ENCODE results near the gene SLC13A3.
A peak's percentile ranks its signal among the peaks of the same experiment; 100 is the strongest.

The SLC13A3 gene

DNA sequence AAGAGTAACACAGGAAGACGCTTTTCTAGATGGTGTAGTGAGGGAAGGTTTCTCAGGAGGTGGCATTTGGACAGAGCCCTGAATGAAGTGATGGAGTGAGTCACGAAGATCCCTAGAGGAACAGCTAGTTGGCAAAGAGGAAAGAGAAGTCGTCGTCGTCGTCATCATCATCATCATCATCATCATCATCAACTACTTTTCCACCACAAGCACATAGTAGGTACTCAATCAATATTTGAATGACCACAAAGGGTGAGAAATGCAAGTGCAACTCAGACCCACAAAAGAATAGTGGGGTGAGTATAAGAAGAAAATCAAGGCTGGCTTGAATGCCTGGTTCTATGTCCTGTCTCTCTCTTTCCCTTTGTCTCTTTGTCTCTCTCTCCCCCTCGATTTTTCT, 72.5 kb downstream of the SLC13A3 start:
- DNase-seq (ENCODE audit: low spot score) = no peak

DNA sequence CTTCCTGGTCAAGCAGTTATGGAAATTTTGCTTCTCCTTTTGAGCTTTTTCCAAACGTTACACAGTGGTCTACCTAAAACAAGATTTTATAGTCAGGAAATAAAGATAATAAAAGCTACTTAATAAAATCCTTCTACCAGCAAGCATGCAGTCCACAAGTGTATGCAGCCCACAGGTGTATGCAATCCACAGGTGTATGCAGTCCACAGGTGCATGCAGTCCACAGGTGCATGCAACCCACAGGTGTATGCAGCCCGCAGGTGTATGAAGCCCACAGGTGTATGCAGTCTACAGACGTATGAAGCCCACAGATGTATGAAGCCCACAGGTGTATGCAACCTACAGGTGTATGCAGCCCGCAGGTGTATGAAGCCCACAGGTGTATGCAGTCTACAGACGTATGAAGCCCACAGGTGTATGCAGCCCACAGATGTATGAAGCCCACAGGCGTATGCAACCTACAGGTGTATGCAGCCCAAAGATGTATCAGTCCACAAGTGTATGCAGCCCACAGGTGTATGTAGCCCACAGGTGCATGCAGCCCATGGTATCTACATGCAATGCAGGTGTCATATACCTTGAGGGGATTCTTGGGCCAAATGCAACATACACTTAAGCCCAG, 74.4 kb downstream of the SLC13A3 start:
- no peak for DNase-seq (ENCODE audit: low spot score)

DNA sequence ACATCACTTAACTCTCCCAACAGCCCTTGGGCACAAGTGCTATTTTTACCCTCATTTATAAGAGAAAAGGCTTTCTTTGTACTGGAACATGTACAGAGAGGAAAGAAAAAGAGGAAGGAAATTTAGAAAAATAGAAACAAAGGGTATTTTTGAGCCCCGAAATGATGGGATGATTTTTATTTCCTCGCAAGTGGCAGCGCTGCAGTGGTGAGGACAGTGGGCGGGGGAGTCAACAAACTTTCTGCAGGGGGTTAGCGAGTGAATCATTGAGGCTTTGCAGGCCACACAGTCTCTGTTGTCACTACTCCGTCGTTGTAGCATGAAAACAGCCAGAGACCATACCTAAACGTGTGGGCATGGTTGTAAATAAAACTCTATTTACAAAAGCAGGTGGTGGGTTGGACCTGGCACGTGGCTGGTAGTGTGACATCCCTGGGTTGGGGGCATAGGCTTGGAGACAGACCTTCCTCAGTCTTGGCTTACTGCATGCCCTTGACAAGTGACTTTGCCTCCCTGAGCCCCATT, 75.3 kb downstream of the SLC13A3 start:
- DNase-seq (ENCODE audit: low spot score) = no peak

GRCh38 chr20:46575394-46575793, 75.9 kb downstream of the SLC13A3 start:
- DNase-seq (ENCODE audit: low spot score) = no peak

DNA sequence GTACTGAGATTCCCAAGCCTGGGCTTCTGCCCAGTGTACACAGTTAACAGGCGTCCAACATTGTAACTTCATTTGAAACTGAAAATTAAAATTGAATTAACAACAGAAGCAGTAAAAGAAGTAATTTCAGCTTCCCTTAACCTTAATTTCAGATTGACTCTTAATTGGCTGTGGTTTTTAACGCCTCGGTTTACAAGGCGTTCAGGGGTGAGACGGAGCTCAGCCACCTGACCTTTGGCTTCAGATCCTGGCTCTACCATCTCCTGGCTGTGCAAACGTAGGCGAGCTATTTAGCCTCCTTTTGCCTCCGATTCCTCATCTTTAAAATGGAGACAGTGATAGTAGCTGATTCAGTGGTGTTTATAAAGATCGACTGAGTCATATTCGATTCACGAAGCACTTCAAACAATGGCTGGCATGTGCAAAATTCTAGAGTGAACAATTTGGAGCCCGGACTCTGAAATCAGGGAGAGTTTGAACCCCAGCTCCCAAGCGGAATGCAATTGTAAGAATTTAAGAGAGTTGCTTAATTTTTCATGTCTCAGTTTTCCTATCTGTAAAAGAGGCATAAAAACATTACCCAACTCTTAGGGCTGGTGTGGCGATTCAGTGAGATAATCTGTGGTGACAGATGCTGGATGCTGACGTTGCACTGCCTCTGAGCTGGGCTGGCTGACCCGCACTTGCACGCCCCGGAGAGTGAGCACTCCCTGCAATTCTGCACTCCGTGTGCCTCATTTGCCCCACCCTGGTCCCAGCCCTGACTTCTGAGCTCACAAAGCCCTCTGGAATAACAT, 77.3 kb downstream of the SLC13A3 start:
- DNase-seq (ENCODE audit: low spot score) = no peak

DNA sequence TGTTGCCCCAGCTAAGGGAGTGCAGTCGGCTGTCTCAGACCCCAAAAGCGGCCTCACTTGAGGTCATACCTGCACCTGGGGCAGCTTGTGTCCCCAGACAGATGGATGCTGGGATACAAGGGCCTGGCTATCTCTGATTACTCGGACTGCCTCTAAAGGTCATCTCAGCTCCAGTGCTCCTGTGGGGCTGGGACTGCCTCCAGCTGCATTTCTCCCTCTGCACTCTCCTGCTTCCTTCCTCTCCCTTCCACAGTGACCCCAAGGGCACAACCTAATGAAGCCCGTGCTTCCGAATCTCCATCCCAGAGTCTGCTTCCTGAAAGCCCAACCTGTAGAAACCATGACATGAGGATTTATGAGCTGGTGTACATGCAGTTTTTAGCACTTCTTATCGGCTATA, 78.0 kb downstream of the SLC13A3 start:
- no peak for DNase-seq (ENCODE audit: low spot score)

GRCh38 chr20:46572790-46573189, 78.5 kb downstream of the SLC13A3 start:
- DNase-seq (ENCODE audit: low spot score) = no peak

GRCh38 chr20:46572153-46572552, 79.1 kb downstream of the SLC13A3 start:
- DNase-seq (ENCODE audit: low spot score) = no peak

GRCh38 chr20:46571418-46571817, 79.8 kb downstream of the SLC13A3 start:
- no peak for DNase-seq (ENCODE audit: low spot score)

DNA sequence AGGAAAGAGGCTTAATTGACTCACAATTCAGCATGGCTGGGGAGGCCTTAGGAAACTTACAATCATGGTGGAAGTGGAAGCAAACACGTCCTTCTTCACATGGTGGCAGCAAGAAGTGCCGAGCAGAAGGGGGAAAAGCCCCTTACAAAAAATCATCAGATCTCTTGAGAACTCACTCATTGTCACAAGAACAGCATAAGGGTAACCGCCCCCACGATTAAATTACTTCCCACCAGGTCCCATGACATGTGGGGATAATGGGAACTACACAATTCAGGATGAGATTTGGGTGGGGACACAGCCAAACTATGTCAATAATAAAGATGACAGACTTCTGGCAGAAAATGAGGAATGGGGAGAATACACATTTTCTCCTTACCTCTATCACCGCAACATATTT, 80.3 kb downstream of the SLC13A3 start:
- DNase-seq (ENCODE audit: low spot score) = no peak

GRCh38 chr20:46569961-46570360, 81.3 kb downstream of the SLC13A3 start:
- DNase-seq (ENCODE audit: low spot score) = no peak

DNA sequence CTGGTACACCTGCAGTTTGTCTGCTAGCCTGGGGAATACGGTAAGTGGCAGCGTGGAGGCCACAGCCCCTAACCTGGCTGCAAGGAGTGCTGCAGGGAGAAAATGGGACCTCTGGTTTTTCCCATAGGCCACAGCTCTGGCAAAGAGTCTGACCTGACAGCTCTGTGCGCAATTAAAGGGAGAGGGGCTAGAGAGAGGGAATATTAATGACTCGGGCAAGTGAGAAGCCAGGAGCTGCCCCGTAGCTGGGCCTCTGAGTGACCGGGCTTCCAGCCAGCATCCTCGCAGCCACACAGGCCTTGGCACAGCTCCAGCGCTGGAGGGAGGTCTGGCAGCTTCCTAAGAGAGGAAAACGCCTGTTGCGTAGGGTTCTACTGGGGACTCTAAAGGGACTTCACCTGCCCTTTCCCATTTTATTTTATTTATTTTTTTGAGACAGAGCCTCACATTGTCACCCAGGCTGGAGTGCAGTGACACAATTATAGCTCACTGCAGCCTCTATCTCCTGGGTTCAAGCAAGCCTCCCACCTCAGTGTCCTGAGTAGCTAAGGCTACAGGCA, 82.6 kb downstream of the SLC13A3 start:
- peak; percentile 53 for DNase-seq (ENCODE audit: low spot score)

- no peak for DNase-seq (ENCODE audit: low spot score)
These were observed 85.1 kb downstream of the SLC13A3 start for GRCh38 chr20:46566125-46566524.

GRCh38 chr20:46564241-46564957, 86.9 kb downstream of the SLC13A3 start:
- no peak for DNase-seq (ENCODE audit: low spot score)

GRCh38 chr20:46563860-46564221, 87.4 kb downstream of the SLC13A3 start:
- DNase-seq (ENCODE audit: low spot score) = no peak

DNA sequence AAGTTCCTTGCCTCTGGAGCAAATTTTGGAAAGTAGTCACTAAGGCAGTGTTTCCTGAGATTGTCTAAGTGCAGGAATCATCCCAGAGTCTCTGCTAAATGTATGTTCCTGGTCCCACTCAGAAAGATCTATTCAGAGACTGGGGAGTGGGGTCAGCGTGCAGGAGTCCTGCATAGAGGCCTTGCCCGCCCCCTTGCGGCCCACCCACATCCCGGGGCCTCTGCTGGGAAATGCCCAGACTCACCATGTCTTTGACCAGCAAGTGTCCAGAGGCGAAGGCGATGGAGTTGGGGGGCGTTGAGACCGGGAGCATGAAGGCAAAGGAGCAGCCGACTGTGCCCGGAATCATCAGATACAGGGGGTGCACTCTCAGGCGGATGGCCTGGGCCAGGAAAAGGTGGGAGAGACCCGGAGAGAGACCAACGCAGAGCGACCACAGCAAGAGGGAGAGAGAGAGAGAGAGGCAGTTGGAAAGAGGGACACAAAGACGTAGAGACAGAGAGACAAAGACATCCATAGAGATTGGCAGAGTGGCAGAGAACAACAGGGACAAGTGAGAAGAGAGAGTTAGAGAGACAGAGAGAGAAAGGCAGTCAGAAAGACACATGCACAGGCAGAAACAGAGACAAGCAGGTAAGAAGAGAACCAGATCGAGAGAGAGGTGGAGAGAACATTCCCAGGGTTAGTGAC, 87.9 kb downstream of the SLC13A3 start:
- no peak for DNase-seq (ENCODE audit: low spot score)

GRCh38 chr20:46562373-46563169, 88.7 kb downstream of the SLC13A3 start:
- DNase-seq (ENCODE audit: low spot score) = peak; percentile 51

DNA sequence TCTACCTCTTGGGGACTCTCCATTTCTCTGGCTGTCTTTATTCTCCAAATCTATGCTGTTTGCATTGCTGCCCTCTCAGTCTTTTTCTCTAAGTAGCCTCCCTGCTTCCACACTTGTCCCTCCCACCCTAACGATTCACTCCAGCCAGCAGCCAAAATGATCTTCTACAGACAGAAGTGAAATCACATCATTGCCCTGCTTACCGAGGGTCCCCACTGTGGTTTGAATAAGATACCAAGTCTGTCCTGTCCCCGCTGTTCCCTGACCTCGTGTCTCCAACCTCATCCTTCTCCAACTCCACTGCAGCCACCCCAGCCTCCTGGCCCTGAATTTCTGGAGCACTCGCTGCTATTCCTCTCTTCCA, 89.3 kb downstream of the SLC13A3 start:
- DNase-seq (ENCODE audit: low spot score) = no peak

DNA sequence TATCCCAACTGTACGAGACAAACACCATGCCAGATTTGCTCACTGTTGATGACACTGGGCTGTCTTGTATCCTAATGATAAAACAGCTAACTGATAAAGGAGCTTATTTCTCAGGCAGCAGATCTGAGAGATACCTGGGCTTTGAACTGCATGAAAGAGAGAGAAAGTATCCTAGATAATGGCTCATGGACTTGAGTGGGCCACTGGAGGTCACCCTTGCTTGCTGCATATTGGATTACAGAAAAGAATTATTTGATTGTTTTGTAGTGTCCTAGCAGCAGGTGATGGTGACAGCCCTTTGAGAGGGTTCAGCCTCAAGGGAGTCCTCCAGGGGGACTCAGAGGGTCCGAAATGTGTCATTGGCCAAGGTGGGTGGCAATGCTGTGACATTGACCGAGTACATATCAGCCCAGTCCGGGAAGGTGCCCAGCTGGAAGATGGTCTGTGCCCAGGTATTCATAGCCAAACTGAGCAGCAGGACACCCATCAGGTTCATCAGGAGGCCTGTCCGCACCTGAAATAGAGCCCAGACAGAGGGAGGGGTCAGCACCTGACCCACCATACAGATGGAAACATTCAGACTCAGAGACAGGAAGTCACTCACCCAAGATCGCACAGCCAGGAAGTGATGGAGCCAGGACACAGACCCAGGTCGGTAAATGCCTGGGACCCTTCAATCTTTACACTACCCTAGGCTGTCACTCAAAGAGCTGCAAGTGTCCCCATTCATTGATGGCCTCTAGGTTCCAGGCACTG, 91.4 kb downstream of the SLC13A3 start:
- DNase-seq (ENCODE audit: low spot score) = no peak

GRCh38 chr20:46559001-46559400, 92.3 kb downstream of the SLC13A3 start:
- no peak for DNase-seq (ENCODE audit: low spot score)
